Uterus (tissue), 2 donors: ENCODE data around the gene SPHK2.

ENCODE experiments used
- CTCF ChIP-seq, 4 experiments: fragments of 200-600 bp in 2 of 4; fragments of 450-650 bp in 2 of 4; sonication (generic) in 2 of 4; IDR thresholded peaks; one replicate each; pipeline ENCODE4 v1.5.1; 2016 to 2019; ENCODE audit warnings: antibody characterized with exemption in 4 of 4, mild to moderate bottlenecking in 2 of 4, moderate library complexity in 1 of 4
- POLR2A ChIP-seq, 2 donors: fragments of 450-650 bp; IDR thresholded peaks; one replicate each; pipeline ENCODE4 v1.6.1; 2016; ENCODE audit warnings: antibody characterized with exemption in 2 of 2, mild to moderate bottlenecking in 1 of 2, moderate library complexity in 1 of 2

GRCh38 chr19:48596237-48596636 is 23.1 kb upstream of the SPHK2 start:
- no peak for TF ChIP-seq CTCF (IDR thresholded peaks at IDR 0.05)
- no peak for TF ChIP-seq POLR2A (IDR thresholded peaks at IDR 0.05)
